Eye (tissue), 1 donor: ENCODE measurements around the gene CRADD.
A peak's percentile ranks its signal among the peaks of the same experiment; 100 is the strongest.

Source experiments
- DNase-seq: peaks from one replicate; pipeline ENCODE4 v3.0.0-alpha.2; 2015

CRADD gene

GRCh38 chr12:93819050-93819491 lies 141.9 kb downstream of the CRADD start:
- DNase-seq, result no peak

GRCh38 chr12:93823616-93824391 lies 146.6 kb downstream of the CRADD start:
- no peak for DNase-seq

- DNase-seq, result no peak
These were observed 147.6 kb downstream of the CRADD start for GRCh38 chr12:93824514-93825500.

- DNase-seq, result no peak
These were observed 148.3 kb downstream of the CRADD start for GRCh38 chr12:93825501-93825888.

- DNase-seq, result peak; percentile 77
These were observed 148.9 kb downstream of the CRADD start for GRCh38 chr12:93825931-93826555.

- no peak for DNase-seq
These were observed 150.0 kb downstream of the CRADD start for GRCh38 chr12:93827179-93827578.

- no peak for DNase-seq
These were observed 150.5 kb downstream of the CRADD start for GRCh38 chr12:93827669-93828068.

GRCh38 chr12:93829016-93829415 lies 151.8 kb downstream of the CRADD start:
- peak; percentile 34 for DNase-seq

GRCh38 chr12:93831374-93831773 lies 154.2 kb downstream of the CRADD start:
- DNase-seq, result no peak

GRCh38 chr12:93832131-93832530 lies 155.0 kb downstream of the CRADD start:
- no peak for DNase-seq

- no peak for DNase-seq
These were observed 156.8 kb downstream of the CRADD start for GRCh38 chr12:93833946-93834345.

- DNase-seq, result no peak
These were observed 159.6 kb downstream of the CRADD start for GRCh38 chr12:93836620-93837260.

- peak; percentile 78 for DNase-seq
These were observed 161.0 kb downstream of the CRADD start for GRCh38 chr12:93838193-93838592.

- no peak for DNase-seq
These were observed 161.9 kb downstream of the CRADD start for GRCh38 chr12:93839064-93839463.

- no peak for DNase-seq
These were observed 164.5 kb downstream of the CRADD start for GRCh38 chr12:93841671-93842070.

- DNase-seq, result peak; percentile 22
These were observed 167.1 kb downstream of the CRADD start for GRCh38 chr12:93844164-93844784.

GRCh38 chr12:93846936-93847516 lies 169.9 kb downstream of the CRADD start:
- no peak for DNase-seq

- DNase-seq, result no peak
These were observed 170.6 kb downstream of the CRADD start for GRCh38 chr12:93847517-93848474.

GRCh38 chr12:93848523-93849101 lies 171.4 kb downstream of the CRADD start:
- DNase-seq, result no peak

GRCh38 chr12:93849946-93850345 lies 172.8 kb downstream of the CRADD start:
- DNase-seq, result no peak
